A673 (cell line): ENCODE results near the gene PEX5L. TPM values are rescaled to one million over a fixed set of nuclear protein-coding genes. Genes with fewer than 3 reads are reported as not detected.

Experiments used
- BruUV-seq: library from RNA; stranded (reverse); fragments of 400-500 nt; replicated peaks from 2 replicates; lab custom pipeline; 2021; lab: Mats Ljungman, UMichigan
- CTCF ChIA-PET: fragments of 300-600 bp; sonication (Branson Sonifier 250); formaldehyde crosslinking; loops from one replicate; lab custom pipeline; 2022; ENCODE audit warnings: antibody characterized with exemption; lab: Charles Lee
- POLR2A ChIA-PET: fragments of 300-600 bp; sonication (Branson Sonifier 250); formaldehyde crosslinking; loops from one replicate; lab custom pipeline; 2022; ENCODE audit warnings: antibody characterized with exemption; ENCODE audit not compliant: low non-redundant PET; lab: Charles Lee
- DNase-seq: peaks from one replicate; pipeline ENCODE4 v3.0.0-alpha.2; 2015; ENCODE audit warnings: low spot score
- H3K27ac ChIP-seq: fragments of 200-600 bp; sonication (generic); 2 replicates; pipeline ENCODE4 v1.5.1; 2016; ENCODE audit warnings: mixed run types, low read depth, mild to moderate bottlenecking, mixed read lengths, antibody characterized with exemption, low read length; ENCODE audit not compliant: poor library complexity, severe bottlenecking
- H3K27me3 ChIP-seq: fragments of 200-600 bp; sonication (generic); replicated peaks from 2 replicates; pipeline ENCODE4 v1.6.1; 2017; ENCODE audit warnings: mixed run types, low read depth, mild to moderate bottlenecking, mixed read lengths, antibody characterized with exemption, low read length; ENCODE audit not compliant: insufficient read depth, poor library complexity
- H3K36me3 ChIP-seq: fragments of 200-600 bp; sonication (generic); 2 replicates; pipeline ENCODE4 v1.6.1; 2016; ENCODE audit warnings: mixed run types, mild to moderate bottlenecking, mixed read lengths, antibody characterized with exemption, low read length; ENCODE audit not compliant: insufficient read depth, poor library complexity, severe bottlenecking
- H3K4me1 ChIP-seq: fragments of 200-600 bp; sonication (generic); 2 replicates; pipeline ENCODE4 v1.6.1; 2017; ENCODE audit warnings: mixed run types, mild to moderate bottlenecking, mixed read lengths, antibody characterized with exemption, low read length; ENCODE audit not compliant: insufficient read depth, poor library complexity, severe bottlenecking
- H3K4me3 ChIP-seq: fragments of 200-600 bp; sonication (generic); 2 replicates; pipeline ENCODE4 v1.5.1; 2016; ENCODE audit warnings: low read depth, mixed run types, mild to moderate bottlenecking, mixed read lengths, low read length; ENCODE audit not compliant: poor library complexity, severe bottlenecking
- H3K9me3 ChIP-seq: fragments of 200-600 bp; sonication (generic); 2 replicates; pipeline ENCODE4 v1.6.1; 2016; ENCODE audit warnings: mixed run types, low read depth, mild to moderate bottlenecking, mixed read lengths, antibody characterized with exemption, low read length; ENCODE audit not compliant: poor library complexity, severe bottlenecking
- EZH2 ChIP-seq: fragments of 200-600 bp; sonication (generic); IDR thresholded peaks from 2 replicates; pipeline ENCODE4 v1.6.1; 2017; ENCODE audit warnings: borderline replicate concordance, low read depth, mild to moderate bottlenecking, mixed read lengths, antibody characterized with exemption, low read length; ENCODE audit not compliant: poor library complexity, severe bottlenecking
- intact Hi-C: fragments of 100-400 bp; cut with micrococcal nuclease; formaldehyde crosslinking; loops from one replicate; pipeline ENCODE4 v1.10.0; 2022; ENCODE audit not compliant: unreplicated experiment
- total RNA-seq: library from RNA; stranded (reverse); gene quantifications from 2 replicates; pipeline ENCODE4 v1.2.3, GENCODE V29; 2021
- TF ChIP-seq, protein P1 (sequence below): fragments of 300-800, 200-600 bp; sonication (generic); conservative IDR thresholded peaks from 2 replicates; pipeline ENCODE4 v1.5.1; 2017; ENCODE audit warnings: low read depth, mild to moderate bottlenecking, antibody characterized with exemption, low read length, moderate library complexity, mixed read lengths

PEX5L gene
- total RNA-seq, 1 experiment from 2014 or later: not detected

DNA sequence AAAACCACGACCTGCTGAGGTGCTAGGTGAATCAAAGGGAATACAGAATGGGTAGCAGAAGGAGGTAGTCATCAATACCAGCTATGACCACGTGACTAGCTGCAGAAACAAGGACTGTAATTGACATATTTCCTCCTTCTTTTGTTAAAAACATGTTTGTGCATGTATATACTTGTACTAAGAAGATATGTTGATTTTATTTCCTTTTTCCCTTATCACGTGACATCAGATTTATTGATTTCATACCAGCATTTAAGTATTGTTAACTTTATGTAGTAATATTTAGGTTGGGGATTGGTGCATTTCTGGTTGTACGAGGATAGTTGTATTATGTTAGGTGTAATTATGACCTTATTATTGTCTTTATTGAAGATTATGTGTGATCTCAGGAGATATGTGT, 36.2 kb downstream of the PEX5L start:
- TF ChIP-seq, protein P1, sequence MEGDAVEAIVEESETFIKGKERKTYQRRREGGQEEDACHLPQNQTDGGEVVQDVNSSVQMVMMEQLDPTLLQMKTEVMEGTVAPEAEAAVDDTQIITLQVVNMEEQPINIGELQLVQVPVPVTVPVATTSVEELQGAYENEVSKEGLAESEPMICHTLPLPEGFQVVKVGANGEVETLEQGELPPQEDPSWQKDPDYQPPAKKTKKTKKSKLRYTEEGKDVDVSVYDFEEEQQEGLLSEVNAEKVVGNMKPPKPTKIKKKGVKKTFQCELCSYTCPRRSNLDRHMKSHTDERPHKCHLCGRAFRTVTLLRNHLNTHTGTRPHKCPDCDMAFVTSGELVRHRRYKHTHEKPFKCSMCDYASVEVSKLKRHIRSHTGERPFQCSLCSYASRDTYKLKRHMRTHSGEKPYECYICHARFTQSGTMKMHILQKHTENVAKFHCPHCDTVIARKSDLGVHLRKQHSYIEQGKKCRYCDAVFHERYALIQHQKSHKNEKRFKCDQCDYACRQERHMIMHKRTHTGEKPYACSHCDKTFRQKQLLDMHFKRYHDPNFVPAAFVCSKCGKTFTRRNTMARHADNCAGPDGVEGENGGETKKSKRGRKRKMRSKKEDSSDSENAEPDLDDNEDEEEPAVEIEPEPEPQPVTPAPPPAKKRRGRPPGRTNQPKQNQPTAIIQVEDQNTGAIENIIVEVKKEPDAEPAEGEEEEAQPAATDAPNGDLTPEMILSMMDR: no peak
- TF ChIP-seq EZH2: no peak

DNA sequence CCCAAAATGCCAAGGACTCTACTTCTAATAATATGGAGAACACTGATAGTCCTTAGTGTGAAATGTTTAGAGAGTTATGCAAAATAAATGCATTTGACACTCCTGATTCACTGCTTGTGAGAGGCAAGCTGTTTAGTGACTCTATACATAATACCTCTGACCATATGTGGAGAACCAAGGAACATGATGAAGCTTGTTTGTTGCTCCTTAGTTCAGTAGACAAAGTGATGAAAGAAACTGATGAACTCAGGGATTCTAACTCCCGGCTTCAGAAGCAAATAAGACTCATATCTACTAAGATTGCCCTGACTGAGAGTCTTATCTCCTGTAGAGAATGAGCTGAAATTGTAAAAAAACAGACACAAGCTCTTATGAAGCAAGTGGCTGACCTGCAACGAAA, 41.3 kb downstream of the PEX5L start:
- no peak overlapping the region for H3K27ac ChIP-seq
- intact Hi-C loops: no loop called here
- ChIA-PET CTCF (no interaction called here), POLR2A (no interaction called here)
- H3K27me3 ChIP-seq: peaks cover 11% of the 10 kb centered on the region
- H3K4me3 ChIP-seq: no peak overlapping the region
- BruUV-seq: no TSS peak
- TF ChIP-seq, protein P1: no peak
- TF ChIP-seq EZH2: no peak
- H3K4me1 ChIP-seq: no peaks in the 10 kb centered on the region
- no peaks in the 10 kb centered on the region for H3K36me3 ChIP-seq
- DNase-seq: no peak
- no peaks in the 10 kb centered on the region for H3K9me3 ChIP-seq

More for the DNA sequence above, 36.2 kb downstream of the PEX5L start:
- H3K4me3 ChIP-seq: no peak overlapping the region
- H3K36me3 ChIP-seq: no peaks in the 10 kb centered on the region
- peaks cover 21% of the 10 kb centered on the region for H3K27me3 ChIP-seq
- CTCF ChIA-PET: no interaction called here
- DNase-seq: no peak
- intact Hi-C loops: no loop called here
- no peaks in the 10 kb centered on the region for H3K9me3 ChIP-seq
- POLR2A ChIA-PET: no interaction called here
- no peak overlapping the region for H3K27ac ChIP-seq
- H3K4me1 ChIP-seq: no peaks in the 10 kb centered on the region
- BruUV-seq: no TSS peak

DNA sequence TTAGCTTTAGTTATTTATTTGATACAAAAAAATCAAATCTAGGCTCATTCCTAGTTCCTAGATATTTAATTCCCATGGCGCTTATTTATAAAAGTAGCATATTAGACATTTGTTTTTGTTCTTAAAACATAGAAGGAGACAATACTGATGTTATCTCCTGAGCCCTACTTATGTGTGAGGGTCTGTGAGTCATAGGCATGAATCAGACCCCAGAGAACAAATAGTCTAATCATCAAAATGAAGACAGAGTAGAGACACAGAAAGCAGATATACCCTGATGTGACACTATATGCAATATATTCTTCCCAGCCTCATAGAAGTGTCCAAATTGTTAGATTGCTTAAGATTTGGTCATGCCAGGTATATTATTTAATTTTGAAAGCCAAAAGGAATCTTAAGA, 44.9 kb downstream of the PEX5L start:
- POLR2A ChIA-PET: no interaction called here
- Histone ChIP-seq H3K36me3 (no peaks in the 10 kb centered on the region), H3K9me3 (no peaks in the 10 kb centered on the region), H3K27ac (no peak overlapping the region), H3K4me1 (no peaks in the 10 kb centered on the region), H3K4me3 (no peak overlapping the region), H3K27me3 (peaks cover 22% of the 10 kb centered on the region)
- no TSS peak for BruUV-seq
- TF ChIP-seq EZH2: no peak
- intact Hi-C loops: no loop called here
- DNase-seq: no peak
- CTCF ChIA-PET: no interaction called here

DNA sequence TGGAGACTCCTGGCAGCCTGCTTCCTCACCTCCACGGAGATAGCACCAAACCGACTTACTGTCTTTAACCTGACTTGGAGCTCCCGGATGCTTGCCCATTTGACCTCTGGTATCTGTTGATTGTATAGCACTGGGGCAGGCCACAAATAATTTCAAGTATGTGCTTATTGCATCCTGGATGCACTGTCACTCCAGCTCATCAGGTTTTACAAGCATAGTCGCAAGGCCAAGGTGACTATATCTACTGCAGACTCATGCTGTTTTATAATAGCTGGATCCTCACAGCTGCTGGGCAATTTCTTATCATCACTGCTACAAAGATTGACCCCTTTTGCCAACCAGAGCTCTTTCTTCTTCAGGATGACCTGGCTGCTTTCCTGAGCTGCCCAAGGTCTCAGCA, 45.6 kb downstream of the PEX5L start:
- CTCF ChIA-PET: no interaction called here
- Histone ChIP-seq H3K4me3 (no peak overlapping the region), H3K9me3 (no peaks in the 10 kb centered on the region), H3K27ac (no peak overlapping the region), H3K36me3 (no peaks in the 10 kb centered on the region), H3K4me1 (no peaks in the 10 kb centered on the region), H3K27me3 (peaks cover 22% of the 10 kb centered on the region)
- no peak for TF ChIP-seq EZH2
- TF ChIP-seq, protein P1: no peak
- POLR2A ChIA-PET: no interaction called here
- intact Hi-C loops: no loop called here
- DNase-seq: no peak
- BruUV-seq: no TSS peak
